Stomach (tissue), 4 donors: ENCODE data around the gene TEX2.

Experiments
- CTCF ChIP-seq, 7 experiments: fragments of 450-650 bp in 4 of 7; fragments of 200-600 bp in 3 of 7; sonication (generic) in 3 of 7; IDR thresholded peaks; one replicate each; pipeline ENCODE4 v1.5.1; 2016 to 2019; ENCODE audit warnings: antibody characterized with exemption in 7 of 7, control low read depth in 2 of 7, mild to moderate bottlenecking in 1 of 7
- EP300 ChIP-seq: sonication (generic); formaldehyde crosslinking; IDR thresholded peaks from one replicate; pipeline ENCODE4 v1.6.1; 2017; ENCODE audit warnings: antibody characterized with exemption
- POLR2A ChIP-seq, 4 donors: fragments of 450-650 bp; IDR thresholded peaks; one replicate each; pipeline ENCODE4 v1.6.1; 2016; ENCODE audit warnings: antibody characterized with exemption in 4 of 4, control low read depth in 2 of 4, mild to moderate bottlenecking in 1 of 4, moderate library complexity in 1 of 4
- POLR2AphosphoS5 ChIP-seq, 3 donors: sonication (generic); formaldehyde crosslinking; IDR thresholded peaks; one replicate each; pipeline ENCODE4 v1.6.1; 2016; ENCODE audit warnings: antibody characterized with exemption in 3 of 3

GRCh38 chr17:64242633-64243032 is 20.4 kb downstream of the TEX2 start:
- no peak for TF ChIP-seq CTCF (IDR thresholded peaks at IDR 0.05)
- TF ChIP-seq POLR2AphosphoS5 (IDR thresholded peaks at IDR 0.05) = no peak
- no peak for TF ChIP-seq EP300
- TF ChIP-seq POLR2A (IDR thresholded peaks at IDR 0.05) = no peak
